K562 (cell line): Measurements from ENCODE around the gene NOP16. TPM values are rescaled to one million over a fixed set of nuclear protein-coding genes. Genes with fewer than 3 reads are reported as not detected.
A peak's percentile ranks its signal among the peaks of the same experiment; 100 is the strongest.

Experiments
- MGA ChIP-seq: fragments of 450-650 bp; IDR thresholded peaks from 2 replicates; pipeline ENCODE4 v1.6.1; 2016; ENCODE audit warnings: mild to moderate bottlenecking, moderate library complexity
- NR4A1 ChIP-seq, 2 experiments: fragments of 250-450 bp in 1 of 2; fragments of 450-650 bp in 1 of 2; sonication (Bioruptor Pico) in 1 of 2; IDR thresholded peaks; 2 replicates each; pipeline versions ENCODE4 v1.4.0 to v1.6.1; 2016 to 2020; ENCODE audit warnings: mild to moderate bottlenecking in 2 of 2, missing compliant biosample characterization in 1 of 2, missing genetic modification characterization in 1 of 2, moderate library complexity in 1 of 2
- PKNOX1 ChIP-seq: fragments of 450-650 bp; IDR thresholded peaks from 2 replicates; pipeline ENCODE4 v1.6.1; 2016
- POLR3A ChIP-seq: IDR thresholded peaks from 2 replicates; pipeline ENCODE4 v1.6.1; 2011; ENCODE audit warnings: borderline replicate concordance, mild to moderate bottlenecking, moderate library complexity; ENCODE audit not compliant: insufficient read length, insufficient read depth; ENCODE audit errors: extremely low read depth
- RBFOX2 ChIP-seq: fragments of 200-400 bp; formaldehyde crosslinking; IDR thresholded peaks from 2 replicates; pipeline ENCODE4 v1.6.1; 2017; ENCODE audit warnings: low read depth, mild to moderate bottlenecking, low read length, moderate library complexity
- ZBTB11 ChIP-seq, 3 experiments: fragments of 200-800 bp in 1 of 3; fragments of 250-450 bp in 1 of 3; fragments of 450-650 bp in 1 of 3; sonication (Bioruptor Pico) in 1 of 3; sonication (Bioruptor generic) in 1 of 3; formaldehyde crosslinking in 1 of 3; IDR thresholded peaks; 2 replicates each; pipeline versions ENCODE4 v1.6.1 to v1.8.0; 2016 to 2022; ENCODE audit warnings: mild to moderate bottlenecking in 2 of 3, missing genetic modification characterization in 2 of 3, missing compliant biosample characterization in 1 of 3, moderate library complexity in 1 of 3
- ZNF316 ChIP-seq: fragments of 450-650 bp; IDR thresholded peaks from 2 replicates; pipeline ENCODE4 v1.6.1; 2016
- ZNF778 ChIP-seq: fragments of 450-650 bp; formaldehyde crosslinking; IDR thresholded peaks from 2 replicates; pipeline ENCODE4 v1.4.0; 2020; ENCODE audit warnings: mild to moderate bottlenecking, moderate library complexity
- polyA plus RNA-seq, 8 experiments: library from polyadenylated mRNA; depleted of rRNA in 4 of 8; stranded (reverse) in 5 of 8; unstranded in 3 of 8; fragments of >200 nt; fragmentation: Nextera tagmentation in 2 of 8; fragmentation: Illumina TruSeq in 1 of 8; extraction: Ambion mirVana in 2 of 8; extraction: Trizol in 1 of 8; gene quantifications; 2 replicates each; pipeline versions ENCODE4 v1.2.1 to v1.2.3, GENCODE V29; 2011 to 2014; ENCODE audit warnings: inconsistent platforms in 1 of 8, missing spikeins in 1 of 8
- total RNA-seq, 7 experiments: library from RNA; depleted of rRNA in 6 of 7; stranded (reverse); fragments of >200 nt in 6 of 7; fragmentation: Illumina TruSeq in 2 of 7; extraction: Trizol in 2 of 7; gene quantifications; 2 replicates each; pipeline versions ENCODE4 v1.2.1 to v1.2.3, GENCODE V29; 2011 to 2021; ENCODE audit warnings: low replicate concordance in 1 of 7

The NOP16 gene
- total and polyA plus RNA-seq, 9 of the 15 experiments (the other 6 are each of a cell fraction or from before 2014, with no cell fraction given): 92.5 to 342 (median 148) TPM

- TF ChIP-seq ZBTB11 (CRISPR knock-in tag; IDR thresholded peaks at IDR 0.05): 0 out of 6 replicates have a peak, but pooled peaks of 1 of the 3 experiments have one; percentile 32
- no peak for TF ChIP-seq ZNF316
- peak; percentile 25; the same call in 1 of the 2 replicates for TF ChIP-seq PKNOX1
- no peak for TF ChIP-seq POLR3A
- no peak for TF ChIP-seq NR4A1 (CRISPR knock-in tag; IDR thresholded peaks at IDR 0.05)
- no peak for TF ChIP-seq NR4A1 (tag; IDR thresholded peaks at IDR 0.05)
- TF ChIP-seq ZNF778 (CRISPR knock-in tag): no peak
- TF ChIP-seq RBFOX2: no peak
- peak; percentile 31 for TF ChIP-seq MGA
These were observed 15.1 kb downstream of the NOP16 start (continued) for GRCh38 chr5:176373100-176373818.
